Subcutaneous adipose tissue (tissue), 4 donors: ENCODE data around the gene BBIP1. TPM values are rescaled to one million over a fixed set of nuclear protein-coding genes. Genes with fewer than 3 reads are reported as not detected.

Source experiments
- CTCF ChIP-seq: fragments of 450-650 bp; IDR thresholded peaks from one replicate; pipeline ENCODE4 v1.5.1; 2016; ENCODE audit warnings: low read depth, mild to moderate bottlenecking, control low read depth, antibody characterized with exemption, moderate library complexity
- total RNA-seq, 4 donors: library from RNA; depleted of rRNA; stranded (reverse); fragments of >200 nt; gene quantifications; one replicate each; pipeline ENCODE4 v1.1.0, GENCODE V29; 2016

The BBIP1 gene
- total RNA-seq, 4 donors from 2014 or later, result 17.3 to 37.3 (median 24.8) TPM

GRCh38 chr10:110876788-110877187 lies 42.2 kb downstream of the BBIP1 start:
- TF ChIP-seq CTCF, result no peak

GRCh38 chr10:110876000-110876399 lies 43.0 kb downstream of the BBIP1 start:
- no peak for TF ChIP-seq CTCF

- no peak for TF ChIP-seq CTCF
These were observed 45.0 kb downstream of the BBIP1 start for GRCh38 chr10:110873951-110874350.

GRCh38 chr10:110872984-110873923 lies 45.7 kb downstream of the BBIP1 start:
- TF ChIP-seq CTCF, result no peak

- TF ChIP-seq CTCF, result no peak
These were observed 46.6 kb downstream of the BBIP1 start for GRCh38 chr10:110872145-110872983.

- TF ChIP-seq CTCF, result no peak
These were observed 47.5 kb downstream of the BBIP1 start, which contains the start of gene PDCD4 for GRCh38 chr10:110871298-110872084. PDCD4 (plus strand) TSS chr10:110871928; CDS start chr10:110876028, 4,100 bp downstream.
